NB4 (cell line): ENCODE results near the gene CDH13.

Experiments used
- CTCF ChIP-seq: IDR thresholded peaks from one replicate; pipeline ENCODE4 v1.5.1; 2012; ENCODE audit warnings: low read depth, low read length
- MAX ChIP-seq: IDR thresholded peaks from 2 replicates; pipeline ENCODE4 v1.6.1; 2011; ENCODE audit warnings: low read depth, low read length
- MYC ChIP-seq: IDR thresholded peaks from 2 replicates; pipeline ENCODE4 v1.6.1; 2011; ENCODE audit warnings: low read depth, low read length
- POLR2A ChIP-seq: IDR thresholded peaks from 2 replicates; pipeline ENCODE4 v1.6.1; 2011; ENCODE audit warnings: mild to moderate bottlenecking; ENCODE audit not compliant: insufficient read length; ENCODE audit errors: extremely low read depth

- TF ChIP-seq CTCF, result no peak
- TF ChIP-seq POLR2A, result no peak
- TF ChIP-seq MAX, result no peak
- no peak for TF ChIP-seq MYC
These were observed 830.2 kb downstream of the CDH13 start for GRCh38 chr16:83456934-83457333.
